Ectodermal cell (in vitro differentiated cells): ENCODE measurements around the gene MYO7A.

Experiments used
- H3K27ac ChIP-seq: 2 replicates; pipeline ENCODE4 v1.7.0; 2013; ENCODE audit warnings: mild to moderate bottlenecking, low read depth, low read length; ENCODE audit not compliant: insufficient read depth, poor library complexity, severe bottlenecking
- H3K27me3 ChIP-seq: 2 replicates; pipeline ENCODE4 v1.7.0; 2013; ENCODE audit warnings: mild to moderate bottlenecking, low read length; ENCODE audit not compliant: insufficient read depth, control insufficient read depth, poor library complexity, severe bottlenecking
- H3K36me3 ChIP-seq: one replicate; pipeline ENCODE4 v1.7.0; 2013; ENCODE audit warnings: low read length; ENCODE audit not compliant: control insufficient read depth, insufficient read depth
- H3K4me1 ChIP-seq: one replicate; pipeline ENCODE4 v1.7.0; 2013; ENCODE audit warnings: low read length; ENCODE audit not compliant: control insufficient read depth, insufficient read depth
- H3K4me3 ChIP-seq: 2 replicates; pipeline ENCODE4 v1.7.0; 2013; ENCODE audit warnings: low read depth, low read length, control low read depth; ENCODE audit not compliant: insufficient read depth
- H3K9me3 ChIP-seq: 2 replicates; pipeline ENCODE4 v1.7.0; 2013; ENCODE audit warnings: mild to moderate bottlenecking, low read length, moderate library complexity; ENCODE audit not compliant: control insufficient read depth
- WGBS, 2 experiments: methylation state at CpG; one replicate each; pipeline ENCODE4 v1.1.7; 2013; ENCODE audit warnings: missing lambda C conversion rate in 2 of 2; 5-methylcytosine and 5-hydroxymethylcytosine counted together

The MYO7A gene

DNA sequence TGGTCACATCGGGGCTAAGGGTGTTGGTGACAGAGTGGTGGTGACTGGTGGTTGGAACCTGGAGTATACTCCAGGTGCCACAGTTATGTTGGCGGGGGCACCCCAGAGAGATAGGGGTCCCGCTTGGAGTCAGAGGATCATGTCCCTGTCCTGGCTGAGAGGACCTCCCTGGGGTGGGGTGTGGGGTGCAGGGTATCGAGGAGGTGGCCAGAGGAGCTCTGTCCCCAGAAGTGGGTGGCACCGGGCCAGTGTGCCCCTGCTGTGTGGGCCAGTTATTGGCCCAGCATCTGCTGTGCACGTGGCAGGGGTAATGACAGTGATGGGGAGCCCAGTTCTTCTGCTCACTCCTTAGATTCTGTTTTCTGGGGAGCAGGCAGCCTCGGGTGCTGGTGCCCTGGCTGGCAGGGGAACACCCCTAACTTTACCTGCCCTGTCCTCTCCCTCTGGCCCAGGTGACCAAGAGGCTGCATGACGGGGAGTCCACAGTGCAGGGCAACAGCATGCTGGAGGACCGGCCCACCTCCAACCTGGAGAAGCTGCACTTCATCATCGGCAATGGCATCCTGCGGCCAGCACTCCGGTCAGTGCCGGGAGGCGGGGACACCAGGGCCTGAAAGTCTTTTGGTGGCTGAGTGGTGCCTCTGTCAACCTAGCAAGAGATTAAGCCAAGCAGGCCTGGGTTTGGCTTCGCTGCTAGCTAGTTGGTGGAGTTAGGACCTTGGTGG is 56.3 kb downstream of the MYO7A start:
- H3K9me3 ChIP-seq: no peaks in the 10 kb centered on the region
- no peaks in the 10 kb centered on the region for H3K36me3 ChIP-seq
- H3K4me3 ChIP-seq: no peak overlapping the region
- no peaks in the 10 kb centered on the region for H3K27me3 ChIP-seq
- H3K4me1 ChIP-seq: no peaks in the 10 kb centered on the region
- no peak overlapping the region for H3K27ac ChIP-seq
- WGBS, 2 experiments: 92 to 93% methylated on average over 15 of the region's 15 CpGs

DNA sequence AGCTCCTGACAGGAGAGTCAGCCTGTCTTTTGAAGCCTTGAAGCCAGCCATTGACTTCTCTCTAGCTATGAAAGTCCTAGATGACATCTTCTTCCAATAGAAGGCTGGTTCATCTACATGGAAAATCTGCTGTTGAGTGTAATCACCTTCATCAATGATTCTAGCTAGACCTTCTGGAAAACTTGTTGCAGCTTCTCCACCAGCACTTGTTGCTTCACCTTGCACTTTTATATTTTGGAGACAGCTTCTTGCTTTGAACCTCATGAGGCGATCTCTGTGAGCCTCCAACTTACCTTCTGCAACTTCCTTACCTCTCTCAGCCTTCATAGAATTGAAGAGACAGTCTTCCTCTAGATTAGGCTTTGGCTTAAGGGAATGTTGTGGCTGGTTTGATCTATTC is 58.3 kb downstream of the MYO7A start:
- 79 to 84% methylated on average over 1 of the region's 1 CpG for WGBS, 2 experiments
- no peaks in the 10 kb centered on the region for H3K4me1 ChIP-seq
- H3K4me3 ChIP-seq: no peak overlapping the region
- no peaks in the 10 kb centered on the region for H3K9me3 ChIP-seq
- H3K27ac ChIP-seq: no peak overlapping the region
- H3K36me3 ChIP-seq: no peaks in the 10 kb centered on the region
- H3K27me3 ChIP-seq: no peaks in the 10 kb centered on the region

DNA sequence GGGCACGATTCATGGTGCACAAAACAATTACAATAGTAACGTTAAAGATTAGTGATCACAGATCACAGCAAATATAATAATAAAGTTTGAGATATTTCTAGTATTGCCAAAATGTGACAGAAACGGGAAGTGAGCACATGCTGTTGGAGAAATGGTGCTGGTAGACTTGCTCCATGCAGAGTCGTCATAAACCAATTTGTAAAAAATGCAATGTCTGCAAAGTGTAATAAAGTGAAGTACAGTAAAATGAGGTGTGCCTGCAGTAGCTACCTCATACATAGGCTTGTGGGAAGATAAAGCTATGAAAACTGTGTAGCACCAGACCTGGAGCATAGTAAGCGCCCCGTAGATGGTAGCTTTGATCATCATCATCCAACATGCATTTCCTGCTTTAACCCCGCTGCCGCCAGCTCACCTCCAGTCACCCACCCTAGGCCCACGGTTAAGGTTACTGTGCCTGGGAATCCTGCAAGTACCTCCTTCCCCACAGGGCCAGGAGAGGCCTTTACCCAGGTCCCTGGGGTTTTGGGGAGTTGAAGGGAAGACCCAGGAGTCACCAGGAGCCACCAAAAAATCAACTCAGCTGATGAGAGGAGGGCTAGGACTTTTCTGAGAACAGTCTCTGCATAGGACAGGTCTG is 59.2 kb downstream of the MYO7A start:
- no peaks in the 10 kb centered on the region for H3K9me3 ChIP-seq
- no peak overlapping the region for H3K27ac ChIP-seq
- H3K27me3 ChIP-seq: no peaks in the 10 kb centered on the region
- 95 to 99% methylated on average over 9 of the region's 9 CpGs for WGBS, 2 experiments
- H3K4me1 ChIP-seq: no peaks in the 10 kb centered on the region
- no peaks in the 10 kb centered on the region for H3K36me3 ChIP-seq
- H3K4me3 ChIP-seq: no peak overlapping the region

DNA sequence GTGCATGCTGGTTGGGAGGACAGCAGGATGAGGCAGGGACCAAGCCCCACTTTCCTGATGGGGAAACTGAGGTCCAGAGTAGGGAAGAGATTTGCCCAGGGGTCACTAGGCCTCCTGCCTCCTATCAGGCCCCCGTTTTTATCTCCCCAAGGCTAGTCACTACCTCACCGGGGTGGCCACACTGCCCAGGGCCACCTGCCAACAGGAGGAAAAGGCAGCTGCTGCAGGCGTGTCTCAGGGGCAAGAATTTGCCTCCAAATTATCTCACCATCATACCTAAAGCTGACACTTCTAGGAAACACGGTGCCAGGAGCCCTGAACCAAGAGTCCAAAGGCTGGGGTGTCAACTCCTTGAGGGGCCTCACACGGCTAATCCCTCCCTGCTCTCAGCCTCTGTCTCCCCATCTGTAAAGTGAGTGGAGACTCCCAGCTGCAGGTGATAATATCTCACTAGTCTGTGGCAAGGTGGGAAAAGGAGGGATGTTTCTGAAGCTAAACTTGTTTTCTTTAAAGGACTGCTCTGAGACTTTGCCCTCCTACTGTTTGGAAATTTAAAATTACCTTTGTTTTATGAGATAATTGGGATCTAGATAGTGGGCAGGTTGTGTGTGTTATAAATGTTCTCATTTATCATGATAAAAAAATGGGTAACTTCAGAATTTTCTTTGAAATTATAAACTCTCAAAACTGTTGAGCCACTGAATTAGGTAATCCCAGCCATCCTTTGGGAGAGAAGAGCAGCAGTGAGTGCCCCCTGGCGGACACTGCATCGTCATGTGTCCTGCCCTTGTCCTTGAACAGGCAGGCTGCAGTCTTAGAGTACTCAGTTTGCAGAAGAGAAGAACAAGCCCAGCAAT is 60.0 kb downstream of the MYO7A start:
- no peaks in the 10 kb centered on the region for H3K9me3 ChIP-seq
- H3K27me3 ChIP-seq: no peaks in the 10 kb centered on the region
- no peaks in the 10 kb centered on the region for H3K36me3 ChIP-seq
- no peak overlapping the region for H3K27ac ChIP-seq
- H3K4me3 ChIP-seq: no peak overlapping the region
- H3K4me1 ChIP-seq: no peaks in the 10 kb centered on the region
- 60 to 66% methylated on average over 7 of the region's 7 CpGs for WGBS, 2 experiments

DNA sequence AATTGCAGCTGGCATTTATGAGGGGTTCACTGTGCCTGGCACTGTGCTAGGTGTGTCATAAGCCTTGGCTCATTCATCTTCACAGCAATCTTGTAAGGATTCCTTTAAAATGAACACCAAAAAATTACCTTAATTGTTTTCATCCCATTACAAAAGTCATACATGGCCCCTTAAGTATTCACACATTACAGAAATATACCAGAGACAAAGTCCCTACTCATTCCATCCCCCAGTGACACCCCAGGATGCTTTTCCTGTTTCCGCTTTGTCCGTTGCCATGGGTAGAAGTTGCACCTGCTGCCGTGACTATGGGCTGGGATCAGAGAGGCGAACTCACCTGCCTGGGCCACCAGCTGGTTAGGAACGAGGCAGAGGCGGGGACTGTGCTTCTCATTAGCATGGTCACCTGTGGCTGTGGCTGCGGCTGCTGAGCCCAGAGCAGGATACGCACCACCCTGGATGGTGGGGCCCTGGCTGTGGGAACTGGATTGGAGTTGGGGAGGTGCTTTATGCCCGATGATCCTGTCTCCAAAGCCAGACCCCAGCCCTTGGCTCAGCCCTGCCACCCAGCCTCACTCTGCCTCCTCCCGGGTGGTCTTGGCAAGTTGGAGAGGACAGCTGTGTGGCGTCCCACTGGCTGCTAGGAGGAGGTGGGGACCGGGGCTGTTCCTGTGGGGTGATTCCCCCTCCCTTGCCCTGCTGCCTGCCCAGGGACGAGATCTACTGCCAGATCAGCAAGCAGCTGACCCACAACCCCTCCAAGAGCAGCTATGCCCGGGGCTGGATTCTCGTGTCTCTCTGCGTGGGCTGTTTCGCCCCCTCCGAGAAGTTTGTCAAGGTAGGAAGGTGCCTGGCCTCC is 60.8 kb downstream of the MYO7A start:
- Histone ChIP-seq H3K27ac (no peak overlapping the region), H3K9me3 (no peaks in the 10 kb centered on the region), H3K36me3 (no peaks in the 10 kb centered on the region), H3K4me1 (no peaks in the 10 kb centered on the region), H3K27me3 (no peaks in the 10 kb centered on the region), H3K4me3 (no peak overlapping the region)
- WGBS, 2 experiments: 85 to 86% methylated on average over 18 of the region's 18 CpGs

DNA sequence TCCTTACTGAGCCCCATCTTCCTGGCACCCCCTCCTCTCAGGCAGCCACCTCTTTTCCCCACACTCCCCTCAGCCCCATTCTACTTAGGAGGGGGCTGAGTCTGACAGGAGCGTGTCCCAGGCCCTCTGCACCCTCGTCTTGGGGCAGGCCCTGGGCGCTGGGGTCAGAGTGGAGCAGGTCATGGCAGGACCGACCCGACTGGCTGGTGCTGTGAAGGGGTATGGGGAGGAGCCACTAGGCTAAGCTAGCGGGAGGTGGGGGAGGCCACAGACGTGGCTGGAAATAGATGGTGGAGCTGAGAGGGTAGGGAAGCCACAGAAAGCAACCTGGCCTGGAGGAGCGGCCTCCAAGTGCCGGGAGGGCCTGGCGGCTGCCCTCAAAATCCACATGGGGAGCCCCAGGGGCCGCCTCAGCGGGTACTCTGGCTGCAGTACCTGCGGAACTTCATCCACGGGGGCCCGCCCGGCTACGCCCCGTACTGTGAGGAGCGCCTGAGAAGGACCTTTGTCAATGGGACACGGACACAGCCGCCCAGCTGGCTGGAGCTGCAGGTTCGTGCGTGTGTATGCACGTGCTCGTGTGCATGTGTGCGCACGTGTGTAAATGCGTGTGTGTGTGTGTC is 61.7 kb downstream of the MYO7A start:
- 93 to 94% methylated on average over 28 of the region's 28 CpGs for WGBS, 2 experiments

DNA sequence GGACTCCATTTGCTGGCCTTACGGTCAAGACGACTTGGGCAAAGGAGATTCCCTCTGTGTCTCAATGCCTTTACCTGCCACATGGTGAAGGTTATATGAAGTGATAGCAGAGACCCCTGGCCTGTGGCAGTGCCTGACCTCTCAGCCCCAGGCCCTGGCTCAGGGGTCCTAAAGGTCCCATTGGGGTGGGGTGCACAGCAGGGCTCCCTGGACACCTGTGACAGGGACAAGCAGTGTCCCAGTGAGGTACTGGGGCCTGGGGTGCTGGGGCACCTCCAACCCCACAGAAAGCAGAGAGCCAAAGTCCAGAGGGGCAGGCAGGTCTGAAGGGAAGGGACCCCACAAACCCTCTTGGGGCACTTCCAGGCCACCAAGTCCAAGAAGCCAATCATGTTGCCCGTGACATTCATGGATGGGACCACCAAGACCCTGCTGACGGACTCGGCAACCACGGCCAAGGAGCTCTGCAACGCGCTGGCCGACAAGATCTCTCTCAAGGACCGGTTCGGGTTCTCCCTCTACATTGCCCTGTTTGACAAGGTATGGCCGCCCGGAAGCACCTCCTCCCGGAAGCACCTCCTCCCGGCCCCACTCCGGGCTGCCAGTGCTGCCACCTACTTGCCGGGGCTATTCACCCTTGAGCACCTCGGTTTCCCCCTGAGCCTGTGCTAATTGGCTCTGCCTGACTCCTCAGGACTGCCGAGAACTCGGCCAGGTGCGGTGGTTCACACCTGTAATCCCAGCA is 62.5 kb downstream of the MYO7A start:
- Histone ChIP-seq H3K27ac (no peak overlapping the region), H3K4me1 (no peaks in the 10 kb centered on the region), H3K9me3 (no peaks in the 10 kb centered on the region), H3K4me3 (no peak overlapping the region), H3K27me3 (no peaks in the 10 kb centered on the region), H3K36me3 (no peaks in the 10 kb centered on the region)
- 93 to 94% methylated on average over 21 of the region's 21 CpGs for WGBS, 2 experiments

More for the DNA sequence above, 61.7 kb downstream of the MYO7A start:
- Histone ChIP-seq H3K4me3 (no peak overlapping the region), H3K4me1 (no peaks in the 10 kb centered on the region), H3K27ac (no peak overlapping the region), H3K36me3 (no peaks in the 10 kb centered on the region), H3K27me3 (no peaks in the 10 kb centered on the region), H3K9me3 (no peaks in the 10 kb centered on the region)

DNA sequence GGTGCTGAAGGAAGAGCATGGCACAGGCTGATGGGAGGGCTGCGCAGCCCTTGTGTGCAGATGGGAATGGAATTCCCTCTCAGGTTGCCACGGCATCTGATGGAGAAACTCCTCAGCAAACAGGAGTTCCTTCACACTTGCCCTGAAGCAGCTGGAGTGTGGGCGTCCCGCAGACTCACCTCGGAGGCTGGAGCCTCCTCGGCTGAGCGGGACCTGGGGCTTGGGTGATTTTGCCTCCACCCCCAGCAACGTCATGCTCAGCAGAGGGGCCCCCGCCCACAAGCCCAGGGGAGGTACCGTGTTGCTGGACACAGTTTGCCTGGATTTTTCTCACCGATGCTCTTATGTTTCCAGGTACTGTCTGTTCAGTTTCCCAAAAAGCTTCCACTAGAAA is 63.4 kb downstream of the MYO7A start:
- Histone ChIP-seq H3K36me3 (no peaks in the 10 kb centered on the region), H3K9me3 (no peaks in the 10 kb centered on the region), H3K4me3 (no peak overlapping the region), H3K27me3 (no peaks in the 10 kb centered on the region), H3K27ac (no peak overlapping the region), H3K4me1 (no peaks in the 10 kb centered on the region)
- 90 to 91% methylated on average over 11 of the region's 11 CpGs for WGBS, 2 experiments
